GM23338 (cell line): ENCODE data around the gene GPC6. TPM values are rescaled to one million over a fixed set of nuclear protein-coding genes. Genes with fewer than 3 reads are reported as not detected.

Source experiments
- ATAC-seq: fragments of 200-7000 bp; cut with Tn5 transposase; 3 replicates; pipeline ENCODE4 v1.9.1; 2020
- DNase-seq: peaks from one replicate; pipeline ENCODE4 v3.0.0-alpha.2; 2015; ENCODE audit warnings: low spot score
- H2AFZ ChIP-seq: fragments of 200-600 bp; sonication (generic); 2 replicates; pipeline ENCODE4 v1.8.0; 2016; ENCODE audit warnings: antibody characterized with exemption, mild to moderate bottlenecking, moderate library complexity
- H3F3A ChIP-seq: fragments of 200-600 bp; sonication (generic); replicated peaks from 2 replicates; pipeline ENCODE4 v1.8.0; 2017; ENCODE audit warnings: antibody characterized with exemption, mixed run types, low read depth
- H3K27ac ChIP-seq: fragments of 200-600 bp; sonication (generic); 2 replicates; pipeline ENCODE4 v1.6.1; 2016; ENCODE audit warnings: low read depth
- H3K27me3 ChIP-seq: fragments of 200-600 bp; sonication (generic); 2 replicates; pipeline ENCODE4 v1.8.0; 2016; ENCODE audit warnings: mild to moderate bottlenecking, mixed run types, moderate library complexity; ENCODE audit not compliant: insufficient read depth
- H3K36me3 ChIP-seq: fragments of 200-600 bp; sonication (generic); 2 replicates; pipeline ENCODE4 v1.8.0; 2016; ENCODE audit warnings: mild to moderate bottlenecking; ENCODE audit not compliant: insufficient read depth
- H3K4me1 ChIP-seq: fragments of 200-600 bp; sonication (generic); 2 replicates; pipeline ENCODE4 v1.8.0; 2016; ENCODE audit warnings: mild to moderate bottlenecking, moderate library complexity; ENCODE audit not compliant: insufficient read depth
- H3K4me2 ChIP-seq: fragments of 200-600 bp; sonication (generic); 2 replicates; pipeline ENCODE4 v1.7.1; 2017; ENCODE audit warnings: mixed run types
- H3K4me3 ChIP-seq: fragments of 200-600 bp; sonication (generic); 2 replicates; pipeline ENCODE4 v1.6.1; 2016; ENCODE audit warnings: mixed run types
- H3K79me2 ChIP-seq: fragments of 200-600 bp; sonication (generic); replicated peaks from 2 replicates; pipeline ENCODE4 v1.8.0; 2017; ENCODE audit warnings: mild to moderate bottlenecking; ENCODE audit not compliant: insufficient read depth
- H3K9me2 ChIP-seq: fragments of 200-600 bp; sonication (generic); 2 replicates; pipeline ENCODE4 v1.8.0; 2017; ENCODE audit not compliant: insufficient read depth
- H4K20me1 ChIP-seq: fragments of 200-600 bp; sonication (generic); replicated peaks from 2 replicates; pipeline ENCODE4 v1.8.0; 2017; ENCODE audit warnings: mild to moderate bottlenecking; ENCODE audit not compliant: insufficient read depth
- H3K27ac Mint-ChIP-seq: 2 replicates; pipeline ENCODE4 v1.8.0; 2020; ENCODE audit warnings: inconsistent platforms, mild to moderate bottlenecking, moderate library complexity, mixed read lengths
- H3K27me3 Mint-ChIP-seq: 3 replicates; pipeline ENCODE4 v1.8.0; 2022; ENCODE audit warnings: low read depth, mild to moderate bottlenecking, moderate library complexity, mixed read lengths, inconsistent platforms; ENCODE audit not compliant: insufficient read depth, poor library complexity
- H3K36me3 Mint-ChIP-seq: 3 replicates; pipeline ENCODE4 v1.8.0; 2021; ENCODE audit warnings: low read depth, mild to moderate bottlenecking, inconsistent platforms, moderate library complexity, mixed read lengths
- H3K4me1 Mint-ChIP-seq: 3 replicates; pipeline ENCODE4 v1.8.0; 2020; ENCODE audit warnings: mild to moderate bottlenecking, inconsistent platforms, mixed read lengths
- H3K4me3 Mint-ChIP-seq: 3 replicates; pipeline ENCODE4 v1.8.0; 2021; ENCODE audit warnings: moderate library complexity, mild to moderate bottlenecking, inconsistent platforms, mixed read lengths
- H3K9me3 Mint-ChIP-seq: 3 replicates; pipeline ENCODE4 v1.8.0; 2020; ENCODE audit warnings: moderate library complexity, mild to moderate bottlenecking, inconsistent platforms, mixed read lengths
- CREB1 ChIP-seq: fragments of 250-450 bp; sonication (Bioruptor Pico); IDR thresholded peaks from 2 replicates; pipeline ENCODE4 v1.5.0; 2020; ENCODE audit warnings: low read depth, mild to moderate bottlenecking, moderate library complexity
- CTCF ChIP-seq, 2 experiments: fragments of 200-600 bp in 1 of 2; sonication (generic) in 1 of 2; conservative IDR thresholded peaks; 2 replicates each; pipeline versions ENCODE4 v1.5.1 to v1.6.1; 2016 to 2017; ENCODE audit warnings: antibody characterized with exemption in 2 of 2, low read depth in 2 of 2, mild to moderate bottlenecking in 2 of 2, moderate library complexity in 1 of 2
- EZH2 ChIP-seq: fragments of 200-600 bp; sonication (generic); IDR thresholded peaks from one replicate; pipeline ENCODE4 v1.8.0; 2017; ENCODE audit warnings: antibody characterized with exemption, mild to moderate bottlenecking, low read depth; ENCODE audit not compliant: unreplicated experiment
- JUNB ChIP-seq: IDR thresholded peaks from one replicate; pipeline ENCODE4 v1.6.1; 2016; ENCODE audit warnings: antibody characterized with exemption; ENCODE audit not compliant: unreplicated experiment
- POLR2AphosphoS5 ChIP-seq: IDR thresholded peaks from 2 replicates; pipeline ENCODE4 v1.6.1; 2016; ENCODE audit warnings: antibody characterized with exemption, low read depth
- STAT1 ChIP-seq: IDR thresholded peaks from one replicate; pipeline ENCODE4 v1.6.1; 2016; ENCODE audit warnings: antibody characterized with exemption; ENCODE audit not compliant: unreplicated experiment
- ZNF114 ChIP-seq: fragments of 250-450 bp; sonication (Bioruptor Pico); IDR thresholded peaks from 2 replicates; pipeline ENCODE4 v1.5.0; 2020; ENCODE audit warnings: mild to moderate bottlenecking, moderate library complexity
- ZNF462 ChIP-seq: fragments of 250-450 bp; sonication (Bioruptor Pico); IDR thresholded peaks from 2 replicates; pipeline ENCODE4 v1.5.0; 2020; ENCODE audit warnings: mild to moderate bottlenecking, moderate library complexity
- polyA plus RNA-seq: library from polyadenylated mRNA; unstranded; fragments of >200 nt; fragmentation: Nextera tagmentation; extraction: Ambion mirVana; gene quantifications from 2 replicates; pipeline ENCODE4 v1.2.1, GENCODE V29; 2016
- total RNA-seq: library from RNA; depleted of rRNA; stranded (reverse); fragments of >200 nt; shearing (Covaris generic); gene quantifications from 2 replicates; pipeline ENCODE4 v1.2.3, GENCODE V29; 2014

GPC6 gene
- total and polyA plus RNA-seq, 2 experiments from 2014 or later: 6.4 to 28.6 TPM

- no peak for TF ChIP-seq ZNF462
- TF ChIP-seq STAT1: no peak
These were observed 584.6 kb downstream of the GPC6 start (continued) for GRCh38 chr13:93811071-93811737.

GRCh38 chr13:93811738-93812112, 585.1 kb downstream of the GPC6 start:
- H3K4me1 Mint-ChIP-seq: peaks cover 47% of the 10 kb centered on the region
- no peaks in the 10 kb centered on the region for H3K36me3 Mint-ChIP-seq
- no peak for DNase-seq
- no peaks in the 10 kb centered on the region for H3K27me3 Mint-ChIP-seq
- H3K4me3 Mint-ChIP-seq: no peak overlapping the region
- Histone ChIP-seq H3K4me3 (no peak overlapping the region), H3K27ac (no peak overlapping the region), H4K20me1 (no peaks in the 10 kb centered on the region), H3K79me2 (no peaks in the 10 kb centered on the region), H2AFZ (no peak overlapping the region), H3K9me2 (no peaks in the 10 kb centered on the region), H3K4me2 (no peak overlapping the region), H3K27me3 (no peaks in the 10 kb centered on the region), H3K36me3 (no peaks in the 10 kb centered on the region), H3F3A (no peaks in the 10 kb centered on the region), H3K4me1 (peaks cover 35% of the 10 kb centered on the region)
- H3K9me3 Mint-ChIP-seq: no peaks in the 10 kb centered on the region
- no peak overlapping the region for H3K27ac Mint-ChIP-seq
- ATAC-seq: no peak
- TF ChIP-seq JUNB (no peak), ZNF114 (CRISPR knock-in tag) (no peak), CTCF (conservative IDR thresholded peaks at IDR 0.05; ENCODE audit: low read depth in 2 of 2) (no peak), POLR2AphosphoS5 (no peak), EZH2 (no peak), CREB1 (CRISPR knock-in tag) (no peak), ZNF462 (no peak)
